Measurements from ENCODE around the gene HTATSF1.

The HTATSF1 gene

DNA sequence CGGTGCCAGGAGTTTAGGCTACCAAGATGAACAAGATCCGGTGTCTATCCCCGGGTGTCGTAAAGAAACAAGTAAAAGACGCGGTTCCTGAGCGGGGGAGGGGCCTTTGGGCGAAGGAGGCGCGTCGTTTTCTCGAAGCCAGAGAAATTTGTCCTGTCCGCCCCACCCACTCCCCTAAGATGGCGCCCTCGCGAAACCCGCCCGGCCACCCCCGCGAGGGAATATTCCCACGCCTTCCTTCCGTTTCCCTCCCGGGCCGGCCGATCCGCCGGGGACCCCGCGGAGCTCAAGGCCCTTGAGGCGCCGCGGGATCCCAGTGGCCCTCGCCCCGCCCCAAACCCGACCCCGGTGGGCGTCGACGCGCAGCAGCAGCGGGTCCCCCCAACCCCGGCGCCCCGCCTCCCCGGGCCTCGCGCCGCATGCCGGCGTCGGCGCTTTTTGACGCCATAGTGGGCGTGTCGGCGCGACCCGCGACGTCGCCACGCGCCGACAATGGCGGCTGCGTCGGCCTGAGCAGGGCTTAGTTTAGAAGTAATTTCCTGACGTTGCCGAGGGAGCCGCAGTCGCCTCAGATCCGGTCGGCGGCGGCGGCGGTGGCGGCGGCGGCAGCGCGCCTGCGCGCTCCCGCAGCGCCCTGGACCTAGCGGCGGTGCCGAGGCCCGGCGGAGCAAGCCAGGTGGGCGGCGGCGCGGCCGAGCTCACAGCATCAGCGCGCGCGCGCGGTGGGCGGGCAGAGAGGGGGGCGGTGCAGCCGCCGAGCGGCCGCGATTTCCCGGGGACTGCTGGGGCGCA is 432 bp upstream of the HTATSF1 start:
- DNase-seq: peak; percentile 81

DNA sequence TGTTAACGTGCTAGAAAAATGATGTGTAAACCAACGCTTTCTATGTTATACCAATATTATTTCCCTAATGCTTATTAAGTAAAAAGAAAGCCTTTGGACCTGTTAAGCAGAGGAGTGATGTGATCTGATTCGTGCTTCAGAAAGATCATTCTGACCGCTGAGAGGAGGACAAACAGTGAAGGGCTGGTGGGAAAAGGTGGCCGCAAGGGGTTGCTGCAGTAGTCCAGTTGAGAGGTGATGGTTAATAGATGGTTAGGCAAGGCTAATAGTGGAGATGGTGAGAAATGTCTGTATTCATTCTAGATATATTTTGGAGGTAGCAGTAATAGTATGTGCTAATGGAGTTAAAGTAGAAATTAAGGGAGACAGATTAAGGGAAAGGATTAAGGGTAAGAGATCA is 21.7 kb downstream of the HTATSF1 start:
- DNase-seq: no peak

DNA sequence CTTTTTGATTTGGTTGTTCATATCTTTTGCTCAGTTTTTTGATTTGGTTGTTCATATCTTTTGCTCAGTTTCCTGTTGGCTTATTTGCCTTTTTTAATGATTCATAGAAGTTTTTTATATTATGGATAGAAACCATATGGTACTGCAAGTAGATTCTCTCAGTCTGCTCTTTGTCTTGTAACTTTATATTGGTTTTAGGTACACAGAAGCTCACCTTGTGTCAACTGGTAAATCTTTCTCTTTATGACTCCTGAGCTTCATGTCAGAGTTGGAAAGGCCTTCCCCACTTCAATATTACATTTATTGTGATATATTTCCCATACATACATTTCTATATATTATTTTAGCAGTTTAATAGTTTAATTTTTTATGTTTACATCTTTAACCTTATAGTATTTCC is 26.4 kb downstream of the HTATSF1 start:
- DNase-seq: no peak

DNA sequence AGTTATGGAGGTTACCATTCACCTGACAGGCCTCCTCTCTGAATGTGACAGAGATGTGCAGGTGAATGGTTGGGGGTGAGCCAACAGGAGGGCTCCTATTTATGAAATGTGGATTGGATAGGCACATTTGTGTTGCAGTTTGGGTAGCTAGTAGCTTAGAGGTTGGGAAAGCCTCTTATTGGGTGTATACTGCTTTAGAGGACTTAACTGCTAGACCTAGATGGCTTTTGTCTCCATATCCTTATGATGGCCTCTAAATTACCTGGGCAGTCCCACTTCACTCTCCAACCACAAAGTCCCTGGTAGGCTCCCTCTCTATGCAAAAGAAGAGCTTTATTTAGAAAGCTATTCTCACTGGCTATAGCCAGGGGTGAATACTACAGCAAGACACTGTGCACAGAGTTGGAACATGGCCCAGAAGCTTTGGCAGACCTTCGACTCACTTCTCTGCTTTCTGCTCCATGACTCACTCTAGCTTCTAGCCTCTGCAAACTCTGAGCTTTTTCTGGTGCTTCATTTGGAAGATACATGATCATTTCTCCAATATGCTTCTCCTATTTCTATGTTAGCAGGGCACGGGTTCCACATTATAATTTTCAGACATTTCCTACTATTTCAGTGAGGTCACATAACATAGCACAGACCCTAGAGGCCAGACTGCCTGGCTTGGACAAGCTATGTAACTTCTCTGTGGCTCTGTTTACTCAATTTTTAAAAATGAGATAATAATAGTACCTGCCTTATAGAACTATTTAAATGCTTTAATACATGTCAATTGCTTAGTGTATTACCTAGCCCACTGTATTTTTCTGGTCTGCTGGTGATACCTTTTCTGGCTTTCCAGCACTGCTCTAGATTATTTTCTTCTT is 28.6 kb downstream of the HTATSF1 start:
- DNase-seq: no peak

DNA sequence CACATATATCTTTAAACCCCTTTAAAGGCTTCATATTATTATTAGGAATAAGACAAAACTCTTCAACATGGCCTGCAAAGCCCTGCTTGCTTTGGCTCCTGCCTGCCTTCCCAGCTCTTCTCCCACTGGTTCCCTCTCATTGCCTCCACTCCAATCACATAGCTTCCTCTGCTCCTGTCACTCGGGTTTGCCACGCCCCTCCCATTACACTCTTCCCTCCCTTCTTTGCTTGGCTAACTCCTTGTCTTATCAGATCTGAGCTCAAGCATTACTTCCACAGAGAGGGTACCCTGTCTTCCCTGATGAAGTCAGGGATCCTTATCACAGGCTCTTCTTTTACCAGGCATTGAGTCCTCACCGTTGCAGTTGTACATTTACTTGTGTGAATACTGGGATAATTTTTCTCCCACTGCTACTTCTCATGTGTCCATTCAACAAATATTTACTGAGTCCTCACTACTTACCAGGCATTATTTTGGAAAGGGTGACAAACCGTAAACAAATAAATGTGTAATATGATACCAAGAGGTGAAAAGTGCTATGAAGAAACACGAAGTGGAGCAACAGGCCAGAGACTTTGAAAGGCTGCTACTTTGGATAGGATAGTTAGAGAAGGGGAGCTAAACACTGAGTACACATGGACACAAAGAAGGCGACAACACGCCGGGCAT is 31.4 kb downstream of the HTATSF1 start:
- DNase-seq: no peak

DNA sequence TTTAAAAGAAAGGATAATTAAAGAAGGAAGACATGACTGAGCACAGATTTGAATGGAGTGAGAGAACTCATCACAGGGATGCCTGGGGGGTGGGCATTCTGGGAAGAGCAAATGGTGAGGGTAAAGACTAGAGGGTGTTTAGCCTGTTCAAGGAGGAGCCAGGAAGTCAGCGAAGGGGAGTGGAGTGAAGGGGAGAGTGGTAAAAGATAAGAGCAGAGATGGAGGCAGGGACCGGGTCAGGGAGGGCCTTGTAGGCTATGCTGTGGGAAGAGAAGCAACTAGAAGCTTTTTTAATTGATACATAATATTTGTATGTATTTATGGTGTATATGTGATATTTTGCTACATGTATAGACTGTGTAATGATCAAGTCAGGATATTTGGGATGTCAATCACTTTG is 32.4 kb downstream of the HTATSF1 start:
- no peak for DNase-seq

DNA sequence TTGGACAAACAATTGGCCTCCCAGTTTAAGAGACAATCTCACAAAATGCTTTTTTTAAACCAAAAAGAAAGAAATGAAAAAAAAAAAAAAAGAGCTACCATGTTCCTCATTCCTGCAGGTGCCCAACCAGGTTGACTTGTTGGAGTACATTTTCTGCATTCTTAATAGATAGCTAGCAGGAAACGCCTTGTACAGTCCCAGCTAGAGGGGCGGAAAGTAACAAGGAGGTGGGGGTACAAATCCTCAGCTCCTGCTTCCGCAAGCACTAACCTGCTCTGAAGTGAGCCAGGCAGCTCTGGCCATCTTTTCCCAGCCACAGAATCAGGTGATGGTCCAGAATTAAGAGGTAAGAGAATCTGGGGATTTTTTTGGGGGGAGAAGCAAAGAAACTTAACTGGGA is 34.6 kb downstream of the HTATSF1 start, which contains the start of gene VGLL1:
TSS of gene VGLL1 (plus strand) at position 265 of the 400 bp plus-strand sequence. CDS start 3,806 bp downstream, outside the sequence.
- DNase-seq: no peak

DNA sequence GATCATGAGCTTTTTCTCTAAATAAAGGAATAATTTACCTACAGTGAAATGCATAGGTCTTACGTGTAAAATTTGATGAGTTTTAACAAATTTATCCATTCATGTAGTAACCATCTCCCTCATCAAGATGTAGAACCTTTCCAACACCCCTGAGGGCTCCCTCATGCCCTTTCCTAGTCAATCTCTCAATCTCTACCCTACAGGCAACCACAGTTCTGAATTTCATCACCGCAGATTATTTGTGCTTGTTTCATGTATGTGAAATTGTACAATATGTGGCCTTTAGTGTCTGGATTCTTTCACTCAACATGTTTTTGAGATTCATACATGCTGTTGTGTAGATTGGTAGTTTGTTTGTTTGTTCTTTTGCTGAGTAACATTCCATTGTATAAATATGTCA is 36.7 kb downstream of the HTATSF1 start:
- DNase-seq: no peak

DNA sequence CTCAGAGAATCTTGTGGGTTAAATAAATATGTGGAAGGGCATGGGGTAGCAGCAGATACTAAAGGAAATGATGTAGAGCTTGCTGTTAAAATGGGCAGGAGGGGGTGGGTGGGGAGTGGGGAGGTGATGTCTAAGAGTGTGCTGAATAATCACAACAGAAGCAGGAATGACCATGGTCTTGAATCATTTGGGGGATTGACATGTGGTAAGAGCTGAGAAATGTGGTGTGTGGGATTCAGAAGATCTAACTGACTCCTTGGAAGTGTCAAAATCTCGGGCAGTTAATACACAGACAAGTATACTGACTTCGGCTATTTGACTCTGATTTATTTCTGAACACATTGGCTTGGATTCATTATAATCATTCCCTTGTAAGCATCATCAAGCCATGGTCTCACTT is 41.4 kb downstream of the HTATSF1 start:
- DNase-seq: no peak

DNA sequence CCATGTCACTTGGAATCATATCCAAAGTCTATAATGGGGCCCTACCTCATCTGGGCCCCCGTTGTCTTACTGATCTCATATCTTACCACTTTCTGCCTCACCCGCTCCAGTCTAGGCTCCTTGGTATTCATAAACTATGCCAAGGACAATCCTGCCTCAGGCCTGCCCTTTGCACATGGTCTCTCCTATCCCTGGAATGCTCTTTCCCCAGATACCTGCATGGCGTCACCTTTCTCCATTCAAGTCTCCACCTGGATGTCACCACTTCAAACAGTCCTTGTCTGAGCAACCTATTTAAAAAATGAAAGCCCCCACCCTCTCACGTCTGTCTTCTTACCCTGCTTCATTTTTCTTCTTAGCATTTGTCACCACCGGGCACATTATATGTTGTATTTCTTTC is 42.8 kb downstream of the HTATSF1 start:
- no peak for DNase-seq

DNA sequence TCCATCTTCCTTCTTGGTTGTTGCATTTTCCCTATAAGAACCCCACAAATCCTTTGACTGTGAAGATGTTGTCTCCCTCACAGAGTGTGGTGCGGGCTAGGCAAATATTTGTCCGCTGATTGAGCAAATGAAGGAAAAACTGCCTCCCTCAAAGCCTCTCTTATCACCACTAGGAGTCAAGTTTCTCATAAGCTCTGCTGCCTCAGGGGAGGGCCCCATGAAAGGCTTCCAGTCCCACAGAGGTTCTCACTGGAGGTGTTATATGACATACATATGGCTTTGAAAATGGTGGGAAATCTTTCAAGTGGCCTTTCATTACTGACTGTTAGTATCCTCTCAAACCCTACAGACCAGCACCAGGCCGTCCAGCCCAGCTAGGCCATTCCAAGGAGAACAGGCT is 43.9 kb downstream of the HTATSF1 start:
- DNase-seq: no peak

DNA sequence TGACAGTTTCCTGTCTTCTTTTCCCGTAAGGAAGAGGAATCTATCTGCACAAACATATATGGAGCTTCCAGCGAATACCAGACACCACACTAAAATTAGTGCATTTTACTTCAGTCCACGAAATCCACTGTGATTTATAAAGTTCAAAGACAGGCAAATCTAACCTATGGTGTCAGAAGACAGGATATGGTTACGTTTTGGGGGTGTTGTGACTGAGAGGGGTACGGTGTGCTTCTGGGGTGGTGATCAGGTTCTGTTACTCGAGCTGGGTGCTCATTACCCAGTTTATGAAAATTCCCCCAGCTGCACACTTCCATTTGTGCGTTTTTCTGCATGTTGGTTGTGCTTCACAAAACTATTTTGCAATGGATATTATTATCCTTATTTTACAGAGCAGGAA is 44.9 kb downstream of the HTATSF1 start:
- no peak for DNase-seq

DNA sequence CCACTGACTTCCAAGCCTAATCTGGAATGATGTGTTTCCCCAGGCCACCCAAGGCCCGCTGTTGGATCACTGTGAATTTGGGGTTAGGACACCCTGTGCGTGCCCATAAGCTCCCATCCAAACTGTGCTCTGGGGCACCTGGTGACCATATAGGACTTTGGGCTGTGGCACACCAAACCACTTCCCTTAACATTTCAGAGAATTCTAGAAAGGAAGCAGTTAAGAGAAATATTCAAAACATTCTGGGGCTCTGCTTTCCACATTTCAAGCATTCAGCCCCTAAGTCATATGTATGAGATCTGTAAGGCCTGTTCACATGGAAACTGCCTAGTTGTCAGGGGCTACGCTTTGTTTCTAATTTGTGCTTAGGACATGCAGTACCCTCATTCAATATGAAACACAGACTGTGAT is 49.0 kb downstream of the HTATSF1 start:
- peak; percentile 8 for DNase-seq

DNA sequence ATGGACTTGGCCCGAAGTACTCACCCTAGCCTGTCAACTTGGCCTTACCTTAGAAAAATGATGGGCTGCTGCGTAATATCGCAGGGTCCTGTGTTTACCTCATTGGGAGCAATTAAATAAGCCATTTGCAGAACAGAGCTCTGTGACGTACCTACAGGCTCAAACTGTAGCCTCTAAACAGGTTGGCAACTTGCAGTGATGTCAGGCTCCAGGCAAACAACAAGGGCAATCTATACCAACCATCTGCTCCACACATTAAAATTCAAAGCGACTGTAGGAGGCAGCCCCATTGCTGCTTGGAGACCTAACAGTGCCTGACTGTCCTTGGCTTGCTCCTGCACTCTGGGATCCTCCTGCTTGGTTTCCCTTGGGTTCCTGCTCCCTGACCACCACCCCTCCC is 51.8 kb downstream of the HTATSF1 start:
- DNase-seq: no peak

DNA sequence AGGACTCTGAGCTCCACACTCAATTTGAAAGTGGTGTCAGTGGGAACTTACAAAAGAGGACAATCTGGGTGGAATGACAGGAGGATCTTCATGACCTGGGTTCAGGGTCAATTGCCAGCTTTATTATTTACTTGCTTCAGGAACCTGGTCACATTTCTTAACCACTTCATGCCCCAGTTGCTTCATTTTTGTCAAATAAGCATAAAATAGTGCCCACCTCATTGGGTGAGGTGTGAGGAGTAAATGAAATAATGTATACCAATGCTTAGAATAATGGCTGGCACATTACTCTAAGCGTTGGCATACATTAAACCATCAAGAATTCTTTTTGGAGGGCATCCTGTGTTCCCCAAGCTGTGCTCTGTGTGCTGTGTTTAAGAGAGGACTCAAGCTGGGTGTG is 54.0 kb downstream of the HTATSF1 start:
- no peak for DNase-seq

DNA sequence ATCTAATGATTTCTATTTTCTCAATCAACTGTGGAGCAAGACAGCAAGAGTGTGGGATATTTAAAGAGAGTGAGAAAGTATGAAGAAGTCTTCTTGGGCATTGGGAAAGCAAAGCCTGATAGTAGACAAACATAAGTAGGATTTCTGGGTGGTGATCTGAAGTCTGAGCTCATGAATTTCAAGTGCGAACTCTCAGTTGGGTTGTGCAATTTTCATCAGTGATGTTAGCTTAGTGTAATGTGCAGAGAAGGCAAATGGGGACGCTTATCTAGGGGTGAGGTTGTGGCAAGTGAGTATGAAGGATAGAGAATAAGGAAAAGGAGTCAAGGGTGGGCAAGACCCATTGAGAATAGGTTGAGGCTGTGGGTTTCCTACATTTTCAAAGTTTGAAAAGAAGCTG is 58.3 kb downstream of the HTATSF1 start:
- no peak for DNase-seq
